ENCODE measurements around the gene ZNF85.

DNA sequence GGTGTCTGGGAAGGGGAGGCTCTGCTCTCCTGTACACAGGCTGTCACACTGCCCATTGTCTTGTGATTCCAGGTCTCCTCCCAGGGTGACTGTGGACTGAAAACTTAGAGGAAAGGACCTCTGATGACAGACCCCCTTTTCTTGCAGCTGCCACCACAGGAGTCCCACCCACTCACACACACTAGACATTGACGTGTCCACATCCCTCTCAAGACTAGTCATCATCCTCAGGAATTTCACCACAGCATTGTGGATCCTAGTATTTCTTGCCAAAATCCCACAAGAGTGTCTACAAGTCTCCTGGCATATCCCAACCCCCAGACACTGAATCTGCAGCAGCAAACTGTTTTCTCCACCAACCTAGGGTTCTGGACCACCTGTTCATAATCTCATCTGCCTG lies 5.3 kb downstream of the ZNF85 start:
- no peak for TF ChIP-seq POLR2A (IDR thresholded peaks at IDR 0.05)
- TF ChIP-seq, protein P1, sequence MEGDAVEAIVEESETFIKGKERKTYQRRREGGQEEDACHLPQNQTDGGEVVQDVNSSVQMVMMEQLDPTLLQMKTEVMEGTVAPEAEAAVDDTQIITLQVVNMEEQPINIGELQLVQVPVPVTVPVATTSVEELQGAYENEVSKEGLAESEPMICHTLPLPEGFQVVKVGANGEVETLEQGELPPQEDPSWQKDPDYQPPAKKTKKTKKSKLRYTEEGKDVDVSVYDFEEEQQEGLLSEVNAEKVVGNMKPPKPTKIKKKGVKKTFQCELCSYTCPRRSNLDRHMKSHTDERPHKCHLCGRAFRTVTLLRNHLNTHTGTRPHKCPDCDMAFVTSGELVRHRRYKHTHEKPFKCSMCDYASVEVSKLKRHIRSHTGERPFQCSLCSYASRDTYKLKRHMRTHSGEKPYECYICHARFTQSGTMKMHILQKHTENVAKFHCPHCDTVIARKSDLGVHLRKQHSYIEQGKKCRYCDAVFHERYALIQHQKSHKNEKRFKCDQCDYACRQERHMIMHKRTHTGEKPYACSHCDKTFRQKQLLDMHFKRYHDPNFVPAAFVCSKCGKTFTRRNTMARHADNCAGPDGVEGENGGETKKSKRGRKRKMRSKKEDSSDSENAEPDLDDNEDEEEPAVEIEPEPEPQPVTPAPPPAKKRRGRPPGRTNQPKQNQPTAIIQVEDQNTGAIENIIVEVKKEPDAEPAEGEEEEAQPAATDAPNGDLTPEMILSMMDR (IDR thresholded peaks at IDR 0.05) = no peak

Data from suprapubic skin (tissue), 3 donors.